KOPT-K1 (cell line): Measurements from ENCODE around the gene SYTL2.
"Not testable (repeated sequence)": the region's sequence is repeated elsewhere in the genome, so short reads cannot be mapped to it uniquely, and the experiment has no call there.

Experiments
- H3K27ac ChIP-seq: fragments of 200-600 bp; sonication (generic); 2 replicates; pipeline ENCODE4 v1.5.1; 2016; ENCODE audit warnings: antibody characterized with exemption, mild to moderate bottlenecking, low read depth, low read length; ENCODE audit not compliant: poor library complexity, severe bottlenecking
- H3K36me3 ChIP-seq: fragments of 200-600 bp; sonication (generic); 2 replicates; pipeline ENCODE4 v1.5.1; 2017; ENCODE audit warnings: antibody characterized with exemption, mild to moderate bottlenecking, low read length, moderate library complexity; ENCODE audit not compliant: insufficient read depth
- H3K9me3 ChIP-seq: fragments of 200-600 bp; sonication (generic); 2 replicates; pipeline ENCODE4 v1.5.1; 2017; ENCODE audit warnings: antibody characterized with exemption, low read length, mild to moderate bottlenecking; ENCODE audit not compliant: insufficient read depth, poor library complexity, severe bottlenecking

SYTL2 gene

GRCh38 chr11:85843929-85844328, 33.0 kb upstream of the SYTL2 start:
- Histone ChIP-seq H3K36me3 (no peaks in the 10 kb centered on the region), H3K27ac (no peak overlapping the region), H3K9me3 (no peaks in the 10 kb centered on the region)

GRCh38 chr11:85840932-85841331, 30.0 kb upstream of the SYTL2 start:
- not testable (repeated sequence) for H3K36me3 ChIP-seq, H3K27ac ChIP-seq, H3K9me3 ChIP-seq

DNA sequence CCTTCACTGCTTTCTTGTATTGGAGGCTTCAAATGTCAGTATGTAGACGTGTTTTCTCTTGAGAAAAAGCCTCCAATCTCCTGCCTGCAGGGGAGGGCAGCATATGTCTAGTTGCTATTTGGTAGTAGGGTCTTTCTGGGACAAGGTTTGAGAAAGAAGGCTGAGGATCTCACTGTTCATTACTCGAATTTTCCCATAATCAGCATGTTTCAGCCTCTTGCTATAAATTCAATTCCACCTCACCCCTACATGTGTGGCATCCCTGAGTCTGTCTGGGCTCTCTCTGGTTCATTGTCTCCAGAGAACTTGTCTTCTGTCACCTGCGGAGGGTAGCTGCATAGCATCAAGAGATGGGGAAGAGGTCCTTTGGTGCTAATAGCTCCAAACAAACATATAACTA, 24.8 kb upstream of the SYTL2 start:
- H3K9me3 ChIP-seq, result peaks cover 6% of the 10 kb centered on the region
- no peak overlapping the region for H3K27ac ChIP-seq
- H3K36me3 ChIP-seq, result no peaks in the 10 kb centered on the region

- H3K27ac ChIP-seq, result no peak overlapping the region
- H3K36me3 ChIP-seq, result no peaks in the 10 kb centered on the region
- H3K9me3 ChIP-seq, result peaks cover 6% of the 10 kb centered on the region
Observed at GRCh38 chr11:85835263-85835662, 24.3 kb upstream of the SYTL2 start.

- no peak overlapping the region for H3K27ac ChIP-seq
- peaks cover 6% of the 10 kb centered on the region for H3K9me3 ChIP-seq
- H3K36me3 ChIP-seq, result no peaks in the 10 kb centered on the region
Observed at GRCh38 chr11:85831050-85831449, 20.1 kb upstream of the SYTL2 start.

DNA sequence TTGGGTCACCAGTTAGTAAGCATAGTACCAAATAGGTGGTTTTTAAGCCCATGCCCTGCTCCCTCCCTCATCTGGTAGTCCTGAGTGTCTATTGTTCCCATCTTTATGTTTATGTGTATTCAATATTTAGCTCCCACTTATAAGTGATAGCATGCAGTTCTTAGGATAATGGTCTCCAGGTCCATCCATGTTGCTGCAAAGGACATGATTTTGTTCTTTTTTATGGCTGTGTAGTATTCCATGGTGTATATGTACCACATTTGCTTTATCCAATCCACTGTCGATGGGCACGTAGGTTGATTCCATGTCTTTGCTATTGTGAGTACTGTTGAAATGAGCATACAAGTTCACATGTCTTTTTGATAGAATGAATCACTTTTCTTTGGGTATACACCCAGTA, 18.2 kb upstream of the SYTL2 start:
- Histone ChIP-seq H3K36me3 (no peaks in the 10 kb centered on the region), H3K9me3 (no peaks in the 10 kb centered on the region), H3K27ac (no peak overlapping the region)

DNA sequence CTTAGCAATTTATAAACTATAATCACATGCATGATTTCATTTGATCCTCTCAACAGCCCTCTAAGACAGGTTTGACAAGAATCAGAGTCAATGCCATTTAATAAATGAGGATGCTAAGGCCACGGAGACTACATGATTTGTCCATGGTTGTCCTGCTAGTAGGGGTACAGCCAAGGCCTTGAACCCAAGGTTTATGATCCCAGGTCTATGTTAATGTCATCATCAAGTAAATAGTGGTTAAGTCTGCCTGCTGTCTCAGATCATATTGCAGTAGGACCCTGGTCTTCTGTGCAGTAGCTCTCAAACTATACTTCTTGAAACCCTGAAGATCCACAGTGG, 17.7 kb upstream of the SYTL2 start:
- no peaks in the 10 kb centered on the region for H3K9me3 ChIP-seq
- no peak overlapping the region for H3K27ac ChIP-seq
- no peaks in the 10 kb centered on the region for H3K36me3 ChIP-seq

DNA sequence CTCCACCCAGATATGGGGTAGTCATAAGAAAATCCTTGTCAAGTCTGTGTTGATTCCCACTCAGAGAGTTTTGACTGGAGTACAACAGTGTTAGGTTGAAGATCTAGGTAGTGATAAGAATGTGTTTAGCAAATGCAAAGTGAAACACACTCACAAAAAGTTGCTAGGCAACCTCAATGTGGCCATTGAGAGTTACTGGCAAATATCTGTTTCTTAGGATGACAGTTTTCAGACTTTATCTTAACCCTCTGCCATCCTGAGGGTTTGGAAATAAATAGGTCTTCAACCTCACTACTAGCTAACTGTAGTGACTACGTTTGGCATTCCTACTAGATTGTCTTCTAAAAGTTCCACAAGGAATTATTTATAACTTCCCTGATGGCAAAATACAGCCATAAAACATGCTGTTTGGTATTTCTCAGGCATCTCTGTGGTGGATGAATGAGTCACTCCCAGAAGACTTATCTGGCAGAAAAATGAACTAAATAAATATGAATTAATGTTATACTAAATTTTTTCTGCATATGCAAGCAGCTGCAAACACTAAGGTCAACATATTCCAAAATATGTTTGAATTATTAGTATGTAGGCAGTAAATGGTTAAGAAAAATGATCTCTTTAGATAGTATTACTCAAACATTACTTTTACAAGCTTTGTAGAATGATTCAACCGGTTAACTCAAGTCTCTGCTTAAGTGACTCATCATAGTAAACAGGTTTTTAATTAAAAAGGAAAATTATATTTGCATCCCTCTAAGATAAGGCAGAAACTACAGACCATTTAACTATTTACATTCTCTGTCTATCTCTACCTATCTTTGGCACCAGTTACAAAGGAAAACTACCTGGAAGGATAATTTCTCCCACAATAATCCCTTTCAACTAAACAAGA, 17.1 kb upstream of the SYTL2 start:
- Histone ChIP-seq H3K36me3 (no peaks in the 10 kb centered on the region), H3K9me3 (no peaks in the 10 kb centered on the region), H3K27ac (no peak overlapping the region)

DNA sequence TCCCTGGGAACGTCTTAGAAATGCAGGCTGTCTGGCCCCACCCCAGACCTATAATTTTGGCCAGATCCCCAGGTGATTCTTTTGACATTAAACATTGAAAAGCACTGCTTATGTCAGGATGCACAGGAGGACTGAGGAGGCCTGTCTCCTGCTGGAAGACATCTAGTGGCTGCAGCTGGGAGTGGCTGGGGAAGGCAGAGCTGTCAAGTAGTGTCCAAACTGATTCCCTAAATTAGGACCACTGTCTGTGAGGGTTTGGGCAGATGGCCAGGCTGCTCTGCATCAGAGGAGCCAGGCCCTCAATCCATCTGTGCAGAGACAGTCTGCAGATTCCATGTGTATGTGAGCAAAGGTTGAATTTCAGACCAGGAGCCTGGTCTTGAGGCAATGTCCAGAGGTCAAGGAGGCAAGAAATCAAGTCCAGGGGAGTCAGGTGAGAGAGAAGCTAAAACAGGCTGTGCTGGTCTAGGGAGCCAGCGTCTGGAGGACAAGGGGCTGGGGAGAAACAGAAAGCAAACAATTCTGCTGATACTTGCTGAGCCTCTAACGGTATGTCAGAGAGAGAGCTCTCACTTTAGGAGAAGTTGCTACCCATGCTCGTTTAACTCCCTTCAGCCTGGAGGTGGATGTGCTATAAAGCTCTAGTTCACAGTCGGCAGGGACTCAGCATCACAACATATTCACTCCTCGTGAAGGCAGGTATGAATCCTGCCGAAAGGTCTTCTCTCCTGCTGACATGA, 15.3 kb upstream of the SYTL2 start:
- Histone ChIP-seq H3K9me3 (no peaks in the 10 kb centered on the region), H3K36me3 (no peaks in the 10 kb centered on the region), H3K27ac (no peak overlapping the region)

DNA sequence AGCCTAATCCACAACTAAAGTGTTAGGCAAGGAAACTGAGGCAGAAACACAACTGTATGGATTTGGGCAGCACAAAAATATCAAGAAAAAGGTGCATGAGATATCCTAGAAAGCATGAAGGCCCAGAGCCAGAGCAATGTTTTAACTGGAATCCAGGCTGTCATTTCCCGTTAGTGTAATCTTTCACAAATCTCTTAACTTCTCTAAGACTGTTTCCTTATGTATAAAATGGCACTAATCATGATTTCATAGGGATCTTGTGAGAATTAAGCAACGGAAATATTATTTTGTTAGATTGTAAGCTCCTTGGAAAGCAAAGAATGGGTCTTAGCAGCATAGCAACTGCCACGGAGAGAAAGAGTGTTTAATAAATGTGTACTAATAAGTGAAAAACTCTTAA, 14.7 kb upstream of the SYTL2 start:
- Histone ChIP-seq H3K36me3 (no peaks in the 10 kb centered on the region), H3K27ac (no peak overlapping the region), H3K9me3 (no peaks in the 10 kb centered on the region)

DNA sequence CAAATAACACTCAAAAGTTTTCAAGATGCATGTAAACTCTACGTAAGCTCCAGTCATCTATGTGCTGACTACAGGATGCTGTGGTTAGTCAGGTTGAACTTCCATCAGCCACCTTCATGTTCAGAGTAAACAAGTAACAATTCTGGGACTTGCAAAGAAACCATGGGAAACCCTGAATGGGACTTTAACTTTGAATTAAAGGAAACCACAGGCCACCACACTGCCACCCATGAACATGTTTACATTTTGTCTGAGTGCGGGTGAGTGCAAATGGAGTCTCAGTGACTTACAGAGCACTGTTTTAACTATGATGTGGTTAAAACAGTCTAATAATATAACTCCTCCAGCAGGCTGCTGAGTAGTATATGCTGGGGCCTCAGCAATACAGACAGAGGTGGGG, 12.9 kb upstream of the SYTL2 start:
- H3K9me3 ChIP-seq, result no peaks in the 10 kb centered on the region
- no peak overlapping the region for H3K27ac ChIP-seq
- H3K36me3 ChIP-seq, result no peaks in the 10 kb centered on the region

DNA sequence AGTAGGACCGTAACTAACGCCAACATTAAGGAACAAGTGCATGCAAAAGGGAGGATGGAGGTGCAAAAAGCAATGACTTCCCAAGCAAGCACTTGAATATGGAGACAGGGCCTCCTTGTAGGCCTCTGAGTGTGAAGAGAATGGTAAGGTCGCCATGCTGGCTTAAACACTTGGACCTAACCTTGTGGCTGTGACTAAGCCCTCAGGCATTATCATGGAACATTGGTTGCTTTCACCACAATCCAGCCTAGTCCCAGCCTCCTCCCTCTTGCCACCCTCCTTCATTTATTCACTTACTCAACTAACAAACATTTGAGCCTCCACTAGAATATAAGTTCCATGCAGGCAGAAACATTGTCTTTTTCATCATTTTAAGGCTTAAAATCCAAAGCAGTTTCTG, 11.9 kb upstream of the SYTL2 start:
- no peak overlapping the region for H3K27ac ChIP-seq
- no peaks in the 10 kb centered on the region for H3K9me3 ChIP-seq
- H3K36me3 ChIP-seq, result no peaks in the 10 kb centered on the region

DNA sequence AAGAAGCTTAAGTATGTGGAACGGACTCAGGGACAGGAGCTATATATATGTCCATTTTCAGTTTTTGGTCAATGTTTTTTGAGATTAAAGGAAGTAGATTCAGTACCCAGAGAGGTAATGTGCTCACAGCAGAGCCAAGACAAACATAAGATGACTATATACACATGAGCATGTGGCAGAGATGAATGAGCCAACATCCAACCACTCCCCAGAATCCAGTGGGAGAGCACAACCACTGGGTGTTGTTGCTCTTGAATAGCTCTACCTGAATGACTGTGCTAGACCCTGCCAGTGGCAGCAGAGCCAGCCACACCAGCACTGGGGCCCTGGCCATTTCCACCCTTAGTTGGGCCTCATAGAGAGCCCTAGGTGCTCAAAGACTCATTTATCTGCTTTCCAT, 10.7 kb upstream of the SYTL2 start:
- no peak overlapping the region for H3K27ac ChIP-seq
- H3K36me3 ChIP-seq, result no peaks in the 10 kb centered on the region
- no peaks in the 10 kb centered on the region for H3K9me3 ChIP-seq

GRCh38 chr11:85819441-85819840, 8.5 kb upstream of the SYTL2 start:
- Histone ChIP-seq H3K27ac (no peak overlapping the region), H3K9me3 (no peaks in the 10 kb centered on the region), H3K36me3 (no peaks in the 10 kb centered on the region)

DNA sequence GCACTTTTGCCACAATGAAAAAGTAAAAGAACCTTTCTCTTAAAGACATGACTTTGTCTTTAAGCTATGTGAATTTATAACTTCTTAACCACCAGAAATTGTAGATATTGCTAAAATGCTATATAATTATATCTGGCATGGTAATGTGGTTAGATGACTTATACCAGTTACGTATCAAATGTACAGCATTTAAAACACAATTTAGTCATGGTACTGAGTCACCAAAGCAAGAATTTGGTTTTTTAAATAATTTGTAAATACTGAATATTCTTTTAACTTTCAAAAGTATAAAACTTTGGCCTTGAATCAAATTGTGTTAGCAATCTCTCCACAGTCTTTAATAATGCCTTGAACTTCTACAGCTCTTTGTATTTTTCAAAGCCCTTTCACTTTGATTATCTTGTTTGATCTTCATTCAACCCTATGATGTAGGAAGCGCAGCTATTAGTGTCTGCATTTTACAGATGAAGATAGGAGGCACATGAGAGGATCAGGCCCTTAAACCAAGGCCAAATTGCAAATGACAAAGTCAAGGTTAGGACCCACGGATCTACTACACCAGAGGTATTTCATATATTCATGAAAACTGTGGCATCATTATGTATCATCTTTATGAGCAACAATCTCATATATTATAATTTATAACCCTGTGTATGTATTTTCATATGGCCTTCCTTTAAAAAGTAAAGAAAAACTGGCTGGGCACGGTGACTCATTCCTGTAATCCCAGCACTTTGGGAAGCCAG, 4.4 kb upstream of the SYTL2 start:
- no peak overlapping the region for H3K27ac ChIP-seq

More for the DNA sequence above, 4.4 kb upstream of the SYTL2 start:
- Histone ChIP-seq H3K9me3 (no peaks in the 10 kb centered on the region), H3K36me3 (no peaks in the 10 kb centered on the region)
